K562 (cell line): ENCODE results near the gene LATS2. TPM values are rescaled to one million over a fixed set of nuclear protein-coding genes. Genes with fewer than 3 reads are reported as not detected.

Source experiments
- ATAC-seq: fragments of 200-7000 bp; cut with Tn5 transposase; 3 replicates; pipeline ENCODE4 v1.9.1; 2020; ENCODE audit warnings: moderate library complexity
- BruUV-seq: library from RNA; stranded (reverse); fragments of 400-500 nt; replicated peaks from 2 replicates; lab custom pipeline; 2021; lab: Mats Ljungman, UMichigan
- CTCF ChIA-PET: fragments of 300-600 bp; formaldehyde crosslinking; extraction: SDS; loops from one replicate; lab custom pipeline; 2021; ENCODE audit warnings: low intra/inter-chr PET ratio; lab: Yijun Ruan, JAX
- POLR2A ChIA-PET: fragments of 300-600, 350-650 bp; sonication (Branson Sonifier 250); formaldehyde crosslinking; extraction: SDS; loops from one replicate; lab custom pipeline; 2021; ENCODE audit warnings: antibody characterized with exemption, inconsistent platforms; lab: Yijun Ruan, JAX
- DNase-seq, 4 experiments: peaks; one replicate each; pipeline versions ENCODE4 v3.0.0 to v3.0.0-alpha.2; 2011 to 2018; ENCODE audit warnings: low spot score in 3 of 4, mixed read lengths in 3 of 4; ENCODE audit errors: extremely low read depth in 1 of 4
- FAIRE-seq: peaks from 2 replicates; lab custom pipeline; 2011; peaks lifted over from hg19 to GRCh38; lab: Jason Lieb, UNC
- H2AFZ ChIP-seq: 2 replicates; pipeline ENCODE4 v1.6.0; 2011; ENCODE audit warnings: low read depth, low read length, control low read depth, inconsistent platforms
- H3K27ac ChIP-seq: fragments of 200-600 bp; 3 replicates; pipeline ENCODE4 v1.8.0; 2011; ENCODE audit warnings: low read depth, mild to moderate bottlenecking, control low read depth, inconsistent platforms, low read length, moderate library complexity, mixed read lengths; ENCODE audit errors: extremely low read depth
- H3K27me3 ChIP-seq, 2 experiments: fragments of 300-600 bp in 1 of 2; 2 replicates in 1 of 2; 3 replicates in 1 of 2; pipeline versions ENCODE4 v1.6.0 to v1.8.0; 2011; ENCODE audit warnings: inconsistent platforms in 2 of 2, low read length in 2 of 2, mild to moderate bottlenecking in 1 of 2, mixed read lengths in 1 of 2, moderate library complexity in 1 of 2; ENCODE audit not compliant: control insufficient read depth in 2 of 2, insufficient read depth in 2 of 2
- H3K36me3 ChIP-seq: fragments of 300-600 bp; 3 replicates; pipeline ENCODE4 v1.8.0; 2011; ENCODE audit warnings: mild to moderate bottlenecking, low read length, inconsistent platforms; ENCODE audit not compliant: control insufficient read depth, insufficient read depth
- H3K4me1 ChIP-seq, 2 experiments: fragments of 200-600 bp in 1 of 2; replicated peaks in 1 of 2; 2 replicates in 1 of 2; 3 replicates in 1 of 2; pipeline versions ENCODE4 v1.5.1 to v1.8.0; 2011; ENCODE audit warnings: inconsistent platforms in 2 of 2, low read length in 2 of 2, mild to moderate bottlenecking in 1 of 2, mixed read lengths in 1 of 2, moderate library complexity in 1 of 2; ENCODE audit not compliant: control insufficient read depth in 2 of 2, insufficient read depth in 2 of 2
- H3K4me2 ChIP-seq: 2 replicates; pipeline ENCODE4 v1.6.1; 2011; ENCODE audit warnings: low read length, control low read depth, inconsistent platforms, mixed read lengths; ENCODE audit not compliant: insufficient read depth
- H3K4me3 ChIP-seq: fragments of 200-600 bp; sonication (generic), shearing (Covaris generic); 2 replicates; pipeline ENCODE4 v1.5.1; 2016; ENCODE audit warnings: control low read depth, inconsistent platforms
- H3K79me2 ChIP-seq: fragments of 200-600 bp; 3 replicates; pipeline ENCODE4 v1.8.0; 2011; ENCODE audit warnings: low read length, inconsistent platforms; ENCODE audit not compliant: control insufficient read depth, insufficient read depth
- H3K9ac ChIP-seq, 2 experiments: 2 replicates each; pipeline versions ENCODE4 v1.6.0 to v1.6.1; 2011; ENCODE audit warnings: low read depth in 2 of 2, low read length in 2 of 2, control low read depth in 1 of 2, inconsistent platforms in 1 of 2, mild to moderate bottlenecking in 1 of 2, mixed read lengths in 1 of 2; ENCODE audit not compliant: insufficient read depth in 1 of 2
- H3K9me1 ChIP-seq: one replicate; pipeline ENCODE4 v1.6.0; 2011; ENCODE audit warnings: inconsistent platforms, mild to moderate bottlenecking, low read length, moderate library complexity; ENCODE audit not compliant: control insufficient read depth, insufficient read depth
- H3K9me3 ChIP-seq: replicated peaks from 2 replicates; pipeline ENCODE4 v1.5.1; 2011; ENCODE audit warnings: low read depth, low read length, inconsistent platforms; ENCODE audit not compliant: control insufficient read depth, insufficient read depth
- H4K20me1 ChIP-seq: replicated peaks from 2 replicates; pipeline ENCODE4 v1.6.1; 2011; ENCODE audit warnings: low read length, inconsistent platforms, mixed read lengths; ENCODE audit not compliant: control insufficient read depth, insufficient read depth
- ATF2 ChIP-seq: sonication (generic); formaldehyde crosslinking; IDR thresholded peaks from 2 replicates; pipeline ENCODE4 v1.8.1; 2022; ENCODE audit warnings: missing genetic modification reagents
- CTCF ChIP-seq, 3 experiments: IDR thresholded peaks in 2 of 3; conservative IDR thresholded peaks in 1 of 3; 2 replicates each; pipeline ENCODE4 v1.5.1; 2011 to 2012; ENCODE audit warnings: low read length in 3 of 3, mild to moderate bottlenecking in 3 of 3, control low read depth in 2 of 3, improper control_type of control experiment in 1 of 3, inconsistent platforms in 1 of 3, low read depth in 1 of 3, mixed read lengths in 1 of 3, moderate library complexity in 1 of 3; ENCODE audit not compliant: insufficient read depth in 2 of 3
- DIDO1 ChIP-seq: fragments of 450-650 bp; IDR thresholded peaks from 2 replicates; pipeline ENCODE4 v1.6.1; 2016; ENCODE audit warnings: low read depth, missing biosample characterization, missing genetic modification characterization
- MEIS2 ChIP-seq: fragments of 450-650 bp; IDR thresholded peaks from 2 replicates; pipeline ENCODE4 v1.6.1; 2014; ENCODE audit warnings: mild to moderate bottlenecking; ENCODE audit not compliant: partially characterized antibody
- PKNOX1 ChIP-seq: fragments of 450-650 bp; IDR thresholded peaks from 2 replicates; pipeline ENCODE4 v1.6.1; 2016
- RAD21 ChIP-seq, 2 experiments: fragments of 250-450 bp in 1 of 2; fragments of 450-650 bp in 1 of 2; sonication (Bioruptor Pico) in 1 of 2; formaldehyde crosslinking in 1 of 2; IDR thresholded peaks in 1 of 2; conservative IDR thresholded peaks in 1 of 2; 2 replicates each; pipeline versions ENCODE4 v1.4.0 to v1.8.0; 2020 to 2022; ENCODE audit warnings: mild to moderate bottlenecking in 2 of 2, moderate library complexity in 1 of 2
- WGBS: fragments of 100-300 bp; shearing (Covaris generic); methylation state at CpG from one replicate; pipeline ENCODE4 v1.1.6; 2016; ENCODE audit warnings: low coverage, mixed read lengths; ENCODE audit not compliant: insufficient coverage; ENCODE audit errors: missing lambda C conversion rate; 5-methylcytosine and 5-hydroxymethylcytosine counted together
- in situ Hi-C: fragments of 300-500 bp; cut with MboI; formaldehyde crosslinking; loops from 4 replicates; pipeline ENCODE4 v1.15.0; 2018; ENCODE audit warnings: inconsistent platforms, mixed read lengths
- intact Hi-C: fragments of 100-400 bp; cut with micrococcal nuclease; formaldehyde crosslinking; loops from 2 replicates; pipeline ENCODE4 v1.14.2; 2022
- polyA plus RNA-seq, 8 experiments: library from polyadenylated mRNA; depleted of rRNA in 4 of 8; stranded (reverse) in 5 of 8; unstranded in 3 of 8; fragments of >200 nt; fragmentation: Nextera tagmentation in 2 of 8; fragmentation: Illumina TruSeq in 1 of 8; extraction: Ambion mirVana in 2 of 8; extraction: Trizol in 1 of 8; gene quantifications; 2 replicates each; pipeline versions ENCODE4 v1.2.1 to v1.2.3, GENCODE V29; 2011 to 2014; ENCODE audit warnings: inconsistent platforms in 1 of 8, missing spikeins in 1 of 8
- total RNA-seq, 7 experiments: library from RNA; depleted of rRNA in 6 of 7; stranded (reverse); fragments of >200 nt in 6 of 7; fragmentation: Illumina TruSeq in 2 of 7; extraction: Trizol in 2 of 7; gene quantifications; 2 replicates each; pipeline versions ENCODE4 v1.2.1 to v1.2.3, GENCODE V29; 2011 to 2021; ENCODE audit warnings: low replicate concordance in 1 of 7

Gene LATS2
- total and polyA plus RNA-seq, 9 of the 15 experiments (the other 6 are each of a cell fraction or from before 2014, with no cell fraction given), result 0.18 to 3.7 (median 0.76) TPM

- Histone ChIP-seq H3K9me3 (no peaks in the 10 kb centered on the region), H3K9me1 (no peaks in the 10 kb centered on the region), H3K36me3 (no peaks in the 10 kb centered on the region), H2AFZ (no peak overlapping the region), H3K4me1 (peaks cover 0 to 3% of the 10 kb centered on the region in 2 experiments; a peak in 2 of 5 replicates), H3K9ac (no peak overlapping the region), H3K79me2 (no peaks in the 10 kb centered on the region), H3K27ac (no peak overlapping the region), H3K4me3 (no peak overlapping the region), H3K27me3 (0 out of 5 replicates have a peak, but pooled peaks cover 0 to 4% of the 10 kb centered on the region in 2 experiments), H3K4me2 (no peak overlapping the region), H4K20me1 (no peaks in the 10 kb centered on the region)
- intact Hi-C loops (no loop called here), in situ Hi-C loops (no loop called here)
- ATAC-seq (peak; percentile 81), FAIRE-seq (no peak), DNase-seq (peak in 2 of 4 experiments; percentile 17 to 18)
- no TSS peak for BruUV-seq
- TF ChIP-seq PKNOX1 (0 out of 2 replicates have a peak, but pooled peaks have one; percentile 7), DIDO1 (tag) (no peak), RAD21 (CRISPR knock-in tag; conservative IDR thresholded peaks at IDR 0.05 in 1 of 2, IDR thresholded peaks at IDR 0.05 in 1 of 2) (peak; percentile 15 to 38; a peak in 3 of 4 replicates), CTCF (IDR thresholded peaks at IDR 0.05 in 2 of 3, conservative IDR thresholded peaks at IDR 0.05 in 1 of 3; ENCODE audit: insufficient read depth in 2 of 3, low read depth in 1 of 3, low read length in 3 of 3) (peak in 2 of 3 experiments; percentile 14 to 40; a peak in 2 of 6 replicates), ATF2 (no peak), MEIS2 (peak; percentile 21)
- POLR2A ChIA-PET, result no interaction called here
- CTCF ChIA-PET, result no interaction called here
- WGBS, result 26% methylated on average over 6 of the region's 8 CpGs
Measured at GRCh38 chr13:21034603-21035191, 26.7 kb downstream of the LATS2 start.
